Liver (tissue), 3 donors: Measurements from ENCODE around the gene NFYC.

Experiments used
- EGR1 ChIP-seq, 2 donors: IDR thresholded peaks; 2 replicates each; pipeline ENCODE4 v1.6.1; 2016 to 2018; ENCODE audit warnings: antibody characterized with exemption in 2 of 2, low read depth in 2 of 2
- JUND ChIP-seq, 2 donors: IDR thresholded peaks; 2 replicates each; pipeline ENCODE4 v1.6.1; 2016; ENCODE audit warnings: antibody characterized with exemption in 2 of 2
- RAD21 ChIP-seq, 2 donors: IDR thresholded peaks; 2 replicates each; pipeline ENCODE4 v1.6.1; 2016; ENCODE audit warnings: antibody characterized with exemption in 2 of 2, mild to moderate bottlenecking in 2 of 2
- SP1 ChIP-seq: IDR thresholded peaks from 2 replicates; pipeline ENCODE4 v1.6.1; 2018; ENCODE audit warnings: antibody characterized with exemption, mild to moderate bottlenecking
- YY1 ChIP-seq: IDR thresholded peaks from 2 replicates; pipeline ENCODE4 v1.6.1; 2016; ENCODE audit warnings: antibody characterized with exemption, mild to moderate bottlenecking
- TF ChIP-seq, protein P1 (sequence below): IDR thresholded peaks from 2 replicates; pipeline ENCODE4 v1.6.1; 2016; ENCODE audit warnings: antibody characterized with exemption, mild to moderate bottlenecking
- TF ChIP-seq, protein P2 (sequence below): fragments of 150-350 bp; IDR thresholded peaks from 2 replicates; pipeline ENCODE4 v1.5.1; 2017; ENCODE audit warnings: improper control_type of control experiment, low read depth, low read length; ENCODE audit not compliant: missing input control
- TF ChIP-seq, protein P3 (sequence below): IDR thresholded peaks from 2 replicates; pipeline ENCODE4 v1.6.1; 2016; ENCODE audit warnings: antibody characterized with exemption
- TF ChIP-seq, protein P4 (sequence below): IDR thresholded peaks from 2 replicates; pipeline ENCODE4 v1.6.1; 2016; ENCODE audit warnings: antibody characterized with exemption
- TF ChIP-seq, protein P5 (sequence below): IDR thresholded peaks from 2 replicates; pipeline ENCODE4 v1.6.1; 2016; ENCODE audit warnings: antibody characterized with exemption
- donor health status: healthy.
- donor health status: healthy.

DNA sequence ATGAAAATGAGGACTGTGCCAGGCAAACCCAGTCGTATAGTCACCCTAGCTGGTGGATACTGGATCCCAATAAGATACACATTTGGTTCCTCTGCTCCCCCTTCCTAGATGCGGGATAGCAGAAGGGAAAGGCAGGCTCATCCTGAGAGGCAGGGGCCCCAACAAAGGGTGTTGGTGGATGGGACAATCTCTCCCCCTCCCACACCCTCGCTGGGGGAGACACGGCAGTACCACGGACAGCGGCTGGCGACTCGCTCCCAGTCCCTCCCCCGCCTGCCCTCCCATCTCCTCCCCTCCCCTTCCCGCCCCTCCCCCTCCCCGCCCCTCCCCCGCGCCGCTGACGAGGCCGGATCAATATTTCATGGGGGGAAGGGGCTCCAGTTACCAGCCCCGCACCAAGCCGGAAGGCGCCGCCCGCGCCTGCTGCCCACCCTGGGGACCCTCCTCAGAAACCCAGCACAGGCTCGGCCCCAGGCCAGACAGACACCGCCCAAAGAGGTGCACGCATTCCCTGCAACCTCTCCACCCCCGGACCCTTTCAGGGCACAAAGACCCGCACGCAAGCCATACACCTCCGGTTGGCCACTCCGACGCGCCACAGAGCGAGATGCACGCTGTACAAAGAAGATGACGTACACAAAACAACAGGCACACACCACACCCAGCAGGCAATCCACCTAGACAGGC lies 37.5 kb upstream of the NFYC start:
- TF ChIP-seq, protein P1, sequence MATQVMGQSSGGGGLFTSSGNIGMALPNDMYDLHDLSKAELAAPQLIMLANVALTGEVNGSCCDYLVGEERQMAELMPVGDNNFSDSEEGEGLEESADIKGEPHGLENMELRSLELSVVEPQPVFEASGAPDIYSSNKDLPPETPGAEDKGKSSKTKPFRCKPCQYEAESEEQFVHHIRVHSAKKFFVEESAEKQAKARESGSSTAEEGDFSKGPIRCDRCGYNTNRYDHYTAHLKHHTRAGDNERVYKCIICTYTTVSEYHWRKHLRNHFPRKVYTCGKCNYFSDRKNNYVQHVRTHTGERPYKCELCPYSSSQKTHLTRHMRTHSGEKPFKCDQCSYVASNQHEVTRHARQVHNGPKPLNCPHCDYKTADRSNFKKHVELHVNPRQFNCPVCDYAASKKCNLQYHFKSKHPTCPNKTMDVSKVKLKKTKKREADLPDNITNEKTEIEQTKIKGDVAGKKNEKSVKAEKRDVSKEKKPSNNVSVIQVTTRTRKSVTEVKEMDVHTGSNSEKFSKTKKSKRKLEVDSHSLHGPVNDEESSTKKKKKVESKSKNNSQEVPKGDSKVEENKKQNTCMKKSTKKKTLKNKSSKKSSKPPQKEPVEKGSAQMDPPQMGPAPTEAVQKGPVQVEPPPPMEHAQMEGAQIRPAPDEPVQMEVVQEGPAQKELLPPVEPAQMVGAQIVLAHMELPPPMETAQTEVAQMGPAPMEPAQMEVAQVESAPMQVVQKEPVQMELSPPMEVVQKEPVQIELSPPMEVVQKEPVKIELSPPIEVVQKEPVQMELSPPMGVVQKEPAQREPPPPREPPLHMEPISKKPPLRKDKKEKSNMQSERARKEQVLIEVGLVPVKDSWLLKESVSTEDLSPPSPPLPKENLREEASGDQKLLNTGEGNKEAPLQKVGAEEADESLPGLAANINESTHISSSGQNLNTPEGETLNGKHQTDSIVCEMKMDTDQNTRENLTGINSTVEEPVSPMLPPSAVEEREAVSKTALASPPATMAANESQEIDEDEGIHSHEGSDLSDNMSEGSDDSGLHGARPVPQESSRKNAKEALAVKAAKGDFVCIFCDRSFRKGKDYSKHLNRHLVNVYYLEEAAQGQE = peak; percentile 76
- TF ChIP-seq RAD21 (IDR thresholded peaks at IDR 0.05) (no peak), EGR1 (IDR thresholded peaks at IDR 0.05; ENCODE audit: low read depth in 2 of 2) (no peak), SP1 (no peak), YY1 (no peak), JUND (IDR thresholded peaks at IDR 0.05) (no peak)
- TF ChIP-seq, protein P2, sequence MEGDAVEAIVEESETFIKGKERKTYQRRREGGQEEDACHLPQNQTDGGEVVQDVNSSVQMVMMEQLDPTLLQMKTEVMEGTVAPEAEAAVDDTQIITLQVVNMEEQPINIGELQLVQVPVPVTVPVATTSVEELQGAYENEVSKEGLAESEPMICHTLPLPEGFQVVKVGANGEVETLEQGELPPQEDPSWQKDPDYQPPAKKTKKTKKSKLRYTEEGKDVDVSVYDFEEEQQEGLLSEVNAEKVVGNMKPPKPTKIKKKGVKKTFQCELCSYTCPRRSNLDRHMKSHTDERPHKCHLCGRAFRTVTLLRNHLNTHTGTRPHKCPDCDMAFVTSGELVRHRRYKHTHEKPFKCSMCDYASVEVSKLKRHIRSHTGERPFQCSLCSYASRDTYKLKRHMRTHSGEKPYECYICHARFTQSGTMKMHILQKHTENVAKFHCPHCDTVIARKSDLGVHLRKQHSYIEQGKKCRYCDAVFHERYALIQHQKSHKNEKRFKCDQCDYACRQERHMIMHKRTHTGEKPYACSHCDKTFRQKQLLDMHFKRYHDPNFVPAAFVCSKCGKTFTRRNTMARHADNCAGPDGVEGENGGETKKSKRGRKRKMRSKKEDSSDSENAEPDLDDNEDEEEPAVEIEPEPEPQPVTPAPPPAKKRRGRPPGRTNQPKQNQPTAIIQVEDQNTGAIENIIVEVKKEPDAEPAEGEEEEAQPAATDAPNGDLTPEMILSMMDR = no peak
- TF ChIP-seq, protein P3, sequence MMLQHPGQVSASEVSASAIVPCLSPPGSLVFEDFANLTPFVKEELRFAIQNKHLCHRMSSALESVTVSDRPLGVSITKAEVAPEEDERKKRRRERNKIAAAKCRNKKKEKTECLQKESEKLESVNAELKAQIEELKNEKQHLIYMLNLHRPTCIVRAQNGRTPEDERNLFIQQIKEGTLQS = no peak
- TF ChIP-seq, protein P4, sequence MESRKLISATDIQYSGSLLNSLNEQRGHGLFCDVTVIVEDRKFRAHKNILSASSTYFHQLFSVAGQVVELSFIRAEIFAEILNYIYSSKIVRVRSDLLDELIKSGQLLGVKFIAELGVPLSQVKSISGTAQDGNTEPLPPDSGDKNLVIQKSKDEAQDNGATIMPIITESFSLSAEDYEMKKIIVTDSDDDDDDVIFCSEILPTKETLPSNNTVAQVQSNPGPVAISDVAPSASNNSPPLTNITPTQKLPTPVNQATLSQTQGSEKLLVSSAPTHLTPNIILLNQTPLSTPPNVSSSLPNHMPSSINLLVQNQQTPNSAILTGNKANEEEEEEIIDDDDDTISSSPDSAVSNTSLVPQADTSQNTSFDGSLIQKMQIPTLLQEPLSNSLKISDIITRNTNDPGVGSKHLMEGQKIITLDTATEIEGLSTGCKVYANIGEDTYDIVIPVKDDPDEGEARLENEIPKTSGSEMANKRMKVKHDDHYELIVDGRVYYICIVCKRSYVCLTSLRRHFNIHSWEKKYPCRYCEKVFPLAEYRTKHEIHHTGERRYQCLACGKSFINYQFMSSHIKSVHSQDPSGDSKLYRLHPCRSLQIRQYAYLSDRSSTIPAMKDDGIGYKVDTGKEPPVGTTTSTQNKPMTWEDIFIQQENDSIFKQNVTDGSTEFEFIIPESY = no peak
- TF ChIP-seq, protein P5, sequence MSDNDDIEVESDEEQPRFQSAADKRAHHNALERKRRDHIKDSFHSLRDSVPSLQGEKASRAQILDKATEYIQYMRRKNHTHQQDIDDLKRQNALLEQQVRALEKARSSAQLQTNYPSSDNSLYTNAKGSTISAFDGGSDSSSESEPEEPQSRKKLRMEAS = no peak
